Sciatic nerve (tissue), 2 donors: ENCODE data around the gene GMNN. TPM values are rescaled to one million over a fixed set of nuclear protein-coding genes. Genes with fewer than 3 reads are reported as not detected.
"Not testable (repeated sequence)": the region's sequence is repeated elsewhere in the genome, so short reads cannot be mapped to it uniquely, and the experiment has no call there.

ENCODE experiments used
- ATAC-seq: fragments of 200-7000 bp; cut with Tn5 transposase; one replicate; pipeline ENCODE4 v1.9.1; 2020; ENCODE audit warnings: mild to moderate bottlenecking, moderate library complexity
- DNase-seq: peaks from one replicate; pipeline ENCODE4 v3.0.0-alpha.2; 2020; ENCODE audit warnings: low spot score
- intact Hi-C: fragments of 100-400 bp; cut with DNase I; formaldehyde crosslinking; loops from one replicate; pipeline ENCODE4 v1.14.2; 2022
- total RNA-seq: library from RNA; stranded (reverse); fragmentation: NEBNext Ultra II Directional; extraction: Animal tissue kit (Norgen Biotek cat#: 25700); gene quantifications from one replicate; pipeline ENCODE4 v1.2.1, GENCODE V29; 2021
- donor health status: DM: no; HTN: no; CAD: no.
- donor health status: DM: no; HTN: no; CAD: no.

Gene GMNN
- total RNA-seq, 1 donor from 2014 or later, result 10.9 TPM

DNA sequence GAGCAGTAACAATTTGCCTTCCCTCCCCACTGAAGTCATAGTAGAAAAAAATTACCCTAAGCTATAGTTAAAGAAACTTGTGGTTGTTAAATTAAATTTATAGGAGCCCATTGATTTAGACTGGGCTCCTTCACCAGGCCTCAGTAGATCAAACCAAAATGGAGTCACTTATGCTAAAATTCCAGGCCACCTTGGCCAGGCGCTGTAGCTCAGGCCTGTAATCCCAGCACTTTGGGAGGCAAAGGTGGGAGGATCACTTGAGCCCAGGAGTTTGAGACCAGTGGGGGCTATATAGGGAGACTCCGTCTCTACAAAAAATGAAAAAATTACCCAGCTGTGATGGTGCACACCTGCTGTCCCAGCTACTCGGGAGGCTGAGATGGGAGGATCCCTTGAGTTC lies 15.0 kb upstream of the GMNN start:
- intact Hi-C loops, result no loop called here
- DNase-seq (no peak), ATAC-seq (no peak)

DNA sequence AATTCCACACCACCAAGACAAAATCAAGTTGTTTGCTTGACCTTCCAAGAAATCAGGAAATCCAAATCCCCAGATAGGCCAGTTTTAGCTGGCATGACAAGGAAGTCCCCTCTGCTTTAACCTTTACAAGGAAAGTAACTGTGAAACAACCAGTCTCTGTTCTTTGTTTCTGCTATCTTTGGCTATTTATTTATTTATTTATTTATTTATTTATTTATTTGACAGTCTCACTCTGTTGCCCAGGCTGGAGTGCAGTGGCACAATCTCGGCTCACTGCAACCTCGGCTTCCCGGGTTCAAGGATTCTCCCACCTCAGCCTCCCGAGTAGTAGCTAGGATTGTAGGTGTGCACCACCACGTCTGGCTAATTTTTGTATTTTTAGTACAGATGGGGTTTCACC lies 14.5 kb upstream of the GMNN start:
- ATAC-seq (no peak), DNase-seq (no peak)
- intact Hi-C loops, result no loop called here

DNA sequence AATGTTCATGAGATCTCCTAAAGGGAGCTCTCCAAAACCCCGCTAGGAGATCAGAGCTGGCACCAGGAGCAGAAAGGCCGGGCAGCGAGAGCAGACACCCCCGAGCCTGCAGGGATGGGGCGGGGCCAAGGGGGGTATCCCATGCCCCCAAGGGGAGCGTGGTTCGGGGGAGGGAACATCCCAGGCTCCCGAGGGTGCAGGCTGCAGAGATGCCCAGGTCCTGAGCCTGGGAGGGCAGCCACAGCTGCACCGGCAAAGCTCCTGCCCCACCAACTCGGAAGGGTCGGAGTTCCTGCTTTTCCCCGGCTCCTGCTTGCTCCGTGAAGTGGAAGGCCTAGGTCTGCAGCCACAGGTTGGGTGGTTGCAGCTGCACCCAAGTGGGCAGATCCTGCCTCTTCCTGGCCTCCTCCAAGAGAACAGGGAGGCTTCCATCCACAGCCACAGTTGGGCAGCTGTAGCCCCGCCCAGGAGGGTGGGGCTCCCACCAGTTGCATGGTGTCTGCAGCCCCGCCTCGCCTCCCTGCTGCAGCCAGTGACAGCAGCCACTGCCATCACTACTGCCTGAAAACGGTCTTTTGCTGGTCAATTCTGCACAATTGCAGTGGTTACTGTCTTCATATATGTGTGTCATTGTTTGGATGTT lies 13.4 kb upstream of the GMNN start:
- intact Hi-C loops, result no loop called here
- DNase-seq, result no peak
- ATAC-seq, result peak; percentile 24

DNA sequence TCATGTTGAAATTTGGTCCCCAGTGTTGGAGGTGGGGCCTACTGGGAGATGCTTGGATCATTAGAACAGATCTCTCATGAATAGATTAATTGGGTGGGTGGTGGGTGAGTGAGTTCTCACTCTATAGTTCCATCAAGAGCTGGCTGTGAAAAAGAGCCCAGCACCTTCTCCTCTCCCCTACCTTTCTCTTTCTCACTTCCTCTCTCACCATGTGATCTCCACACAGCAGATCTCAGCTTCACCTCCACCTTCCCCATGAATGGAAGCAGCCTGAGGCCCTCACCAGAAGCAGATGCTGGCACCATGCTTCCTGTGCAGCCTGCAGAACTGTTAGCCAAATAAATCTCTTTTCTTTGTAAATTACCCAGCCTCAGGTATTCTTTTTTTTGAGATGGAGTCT lies 12.9 kb upstream of the GMNN start:
- intact Hi-C loops, result no loop called here
- ATAC-seq (no peak), DNase-seq (no peak)

DNA sequence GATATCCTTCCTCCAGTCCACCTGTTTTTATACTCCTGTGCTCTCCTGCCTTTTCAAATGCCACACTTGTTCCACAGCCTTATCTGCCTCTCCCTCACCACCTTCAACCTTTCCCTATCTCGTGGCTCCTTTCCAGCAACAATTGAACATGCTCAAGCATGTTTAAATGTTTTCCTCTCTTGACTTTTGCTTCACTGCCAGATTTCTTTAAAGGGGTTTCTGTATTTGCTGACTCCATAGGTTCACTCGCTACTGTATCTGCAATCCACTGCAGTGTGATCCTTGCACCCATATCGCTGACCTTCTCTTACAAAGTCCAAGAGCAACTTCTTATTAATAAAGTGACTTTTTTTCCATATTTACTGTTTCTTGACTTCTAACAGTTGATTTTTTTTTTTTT lies 11.2 kb upstream of the GMNN start:
- intact Hi-C loops, result no loop called here
- no peak for DNase-seq
- ATAC-seq, result no peak

DNA sequence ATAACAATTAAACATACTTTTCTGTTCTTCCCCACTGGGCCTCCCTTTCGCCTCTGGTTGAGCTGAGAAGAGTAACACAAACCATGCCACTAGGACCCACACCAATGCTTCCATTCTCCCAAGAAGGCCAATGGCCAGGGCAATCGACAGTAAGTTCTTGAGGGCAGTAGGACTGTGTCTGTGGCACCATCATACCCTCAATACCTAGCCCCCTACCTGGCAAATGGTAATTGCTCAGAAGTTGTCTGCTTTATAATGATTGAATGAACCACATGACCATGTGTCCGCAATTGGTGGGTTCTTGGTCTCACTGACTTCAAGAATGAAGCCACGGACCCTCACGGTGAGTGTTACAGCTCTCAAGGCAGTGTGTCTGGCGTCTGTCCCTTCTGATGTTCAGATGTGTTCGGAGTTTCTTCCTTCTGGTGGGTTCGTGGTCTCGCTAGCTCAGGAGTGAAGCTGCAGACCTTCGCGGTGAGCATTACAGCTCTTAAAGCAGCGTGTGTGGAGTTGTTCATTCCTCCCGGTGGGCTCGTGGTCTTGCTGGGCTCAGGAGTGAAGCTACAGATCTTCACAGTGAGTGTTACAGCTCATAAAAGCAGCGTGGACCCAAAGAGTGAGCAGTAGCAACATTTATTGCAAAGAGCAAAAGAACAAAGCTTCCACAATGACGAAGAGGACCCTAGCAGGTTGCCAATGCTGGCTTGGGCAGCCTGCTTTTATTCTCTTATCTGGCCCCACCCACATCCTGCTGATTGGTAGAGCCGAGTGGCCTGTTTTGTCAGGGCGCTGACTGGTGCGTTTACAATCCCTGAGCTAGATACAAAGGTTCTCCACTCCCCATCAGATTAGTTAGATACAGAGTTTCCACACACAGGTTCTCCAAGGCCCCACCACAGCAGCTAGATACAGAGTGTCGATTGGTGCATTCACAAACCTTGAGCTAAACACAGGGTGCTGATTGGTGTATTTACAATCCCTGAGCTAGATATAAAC lies 9.6 kb upstream of the GMNN start:
- ATAC-seq, DNase-seq, intact Hi-C loops: not testable (repeated sequence)

DNA sequence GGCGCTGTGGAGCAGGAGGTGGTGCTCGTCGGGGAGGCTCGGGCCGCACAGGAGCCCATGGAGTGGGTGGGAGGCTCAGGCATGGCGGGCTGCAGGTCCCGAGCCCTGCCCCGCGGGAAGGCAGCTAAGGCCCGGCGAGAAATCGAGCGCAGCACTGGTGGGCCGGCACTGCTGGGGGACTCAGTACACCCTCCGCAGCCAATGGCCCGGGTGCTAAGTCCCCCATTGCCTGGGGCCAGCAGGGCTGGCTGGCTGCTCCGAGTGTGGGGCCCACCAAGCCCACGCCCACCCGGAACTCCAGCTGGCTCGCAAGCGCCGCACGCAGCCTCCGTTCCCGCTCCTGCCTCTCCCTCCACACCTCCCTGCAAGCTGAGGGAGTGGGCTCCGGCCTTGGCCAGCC lies 8.8 kb upstream of the GMNN start:
- ATAC-seq, DNase-seq, intact Hi-C loops: not testable (repeated sequence)

DNA sequence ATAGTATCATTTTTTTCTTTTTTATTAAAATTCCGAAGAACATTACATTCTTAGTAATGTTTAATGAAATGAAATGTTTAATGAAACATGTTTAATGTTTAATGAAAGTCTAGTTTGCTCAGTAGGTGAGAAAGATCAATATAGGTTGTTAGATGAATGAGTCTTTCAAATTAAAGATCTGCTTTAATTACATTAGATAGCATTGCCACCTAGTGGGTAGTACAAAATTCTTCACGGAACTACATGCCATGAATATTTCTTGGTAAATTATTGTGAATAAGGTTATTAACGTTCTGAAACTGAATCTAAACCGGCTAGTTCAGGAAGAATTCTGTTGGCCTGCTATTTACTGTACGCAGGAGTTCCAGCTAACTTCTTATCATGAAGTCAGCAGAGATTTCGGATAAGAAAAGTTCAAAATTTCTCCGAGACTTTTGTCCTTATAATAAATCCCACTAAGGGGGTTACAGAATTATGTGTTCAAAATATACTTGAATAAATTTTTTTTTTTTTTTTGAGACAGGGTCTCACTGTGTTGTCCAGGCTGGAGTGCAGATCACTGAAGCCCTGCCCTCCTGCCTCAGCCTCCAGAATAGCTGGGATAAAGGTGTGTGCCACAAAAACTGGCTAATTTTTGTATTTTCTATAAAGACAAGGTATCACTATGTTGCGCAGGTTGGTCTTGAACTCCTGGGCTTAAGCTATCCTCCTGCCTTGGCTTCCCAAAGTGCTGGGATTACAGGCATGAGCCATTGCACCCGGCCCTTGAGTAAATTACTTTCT lies 7.9 kb upstream of the GMNN start:
- DNase-seq (no peak), ATAC-seq (no peak)
- intact Hi-C loops, result no loop called here

GRCh38 chr6:24768361-24768760 lies 6.4 kb upstream of the GMNN start:
- DNase-seq (no peak), ATAC-seq (no peak)
- intact Hi-C loops, result no loop called here

DNA sequence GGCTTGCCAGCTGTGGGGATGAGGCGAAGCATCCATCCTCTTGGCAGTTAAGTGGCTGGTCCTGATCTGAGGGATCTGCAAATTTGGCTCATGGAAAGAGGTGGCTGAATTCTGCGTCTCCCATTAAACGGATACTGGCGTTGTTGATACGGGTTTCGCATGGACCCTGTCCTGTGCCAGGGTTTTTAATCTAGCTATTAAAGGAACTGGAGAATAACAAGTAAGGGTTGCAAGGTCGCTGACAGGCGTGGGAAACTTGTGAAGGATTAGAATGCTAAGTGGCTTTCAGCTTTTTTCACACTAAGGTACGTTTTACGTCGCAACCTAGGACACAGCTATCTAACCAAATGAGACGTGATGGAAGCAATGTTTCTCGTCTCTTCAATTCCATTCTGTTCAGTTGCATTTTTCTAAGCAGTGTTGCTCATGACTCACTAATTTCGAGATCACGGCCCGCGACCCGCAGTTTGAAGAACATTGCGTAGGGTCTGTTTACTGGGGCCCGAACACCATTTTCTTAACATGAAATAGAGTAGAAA lies 852 bp downstream of the GMNN start:
- no peak for DNase-seq
- no peak for ATAC-seq
- intact Hi-C loops, result no loop called here

GRCh38 chr6:24777227-24777626 lies 2.5 kb downstream of the GMNN start:
- DNase-seq (no peak), ATAC-seq (no peak)
- intact Hi-C loops, result no loop called here

- intact Hi-C loops, result no loop called here
These were observed 3.4 kb downstream of the GMNN start for GRCh38 chr6:24778121-24778520.

DNA sequence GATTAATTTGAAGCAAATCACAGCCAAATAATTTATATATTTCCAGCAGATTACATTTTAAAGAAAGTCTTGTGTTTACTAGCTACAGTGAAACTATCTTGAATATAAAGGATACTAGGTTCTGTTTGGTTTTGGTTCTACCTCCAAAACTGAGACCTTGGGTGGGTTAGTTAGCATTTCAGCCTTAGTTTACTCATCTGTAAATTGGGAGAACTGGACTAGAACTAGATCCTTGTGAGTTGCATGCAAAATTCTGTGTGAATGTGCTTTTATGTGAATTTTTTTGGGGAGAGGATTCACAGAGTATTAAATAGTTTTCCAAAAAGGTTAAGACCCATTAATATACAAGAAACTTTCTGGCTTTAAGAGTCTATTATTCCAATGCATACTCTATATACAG lies 4.1 kb downstream of the GMNN start:
- intact Hi-C loops, result no loop called here
- no peak for DNase-seq
- ATAC-seq, result no peak

More at GRCh38 chr6:24778121-24778520, 3.4 kb downstream of the GMNN start:
- DNase-seq (no peak), ATAC-seq (no peak)

DNA sequence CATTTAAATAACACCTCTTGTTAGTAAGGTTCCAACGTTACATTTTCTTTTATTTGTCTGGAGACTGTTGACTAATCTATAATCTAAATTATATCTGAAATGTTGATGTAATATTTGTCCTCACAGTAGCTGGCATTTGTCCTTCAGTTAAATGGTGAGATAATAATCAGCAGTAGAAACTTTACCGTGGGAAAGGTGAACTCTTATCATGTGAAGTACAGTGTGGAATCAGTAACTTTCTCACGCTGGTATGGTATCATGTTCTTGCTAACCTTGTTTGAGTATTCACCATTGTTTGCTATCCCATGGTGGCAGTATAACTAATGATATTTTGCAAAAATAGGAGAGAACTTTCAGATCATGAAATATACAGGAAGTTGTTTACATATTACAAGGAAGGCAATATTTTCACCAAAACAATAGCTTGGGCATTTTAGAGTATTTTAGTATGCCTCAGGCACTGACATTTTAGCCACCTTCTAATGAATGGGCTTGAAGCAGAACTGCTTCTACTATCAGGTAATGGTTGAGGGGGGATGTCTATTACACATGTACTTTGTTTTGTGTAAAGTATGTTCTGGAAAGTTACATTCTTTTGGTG lies 4.8 kb downstream of the GMNN start:
- DNase-seq, result no peak
- no peak for ATAC-seq
- intact Hi-C loops, result no loop called here

- ATAC-seq (no peak), DNase-seq (no peak)
- intact Hi-C loops, result no loop called here
These were observed 5.5 kb downstream of the GMNN start for GRCh38 chr6:24780206-24780605.

- intact Hi-C loops, result no loop called here
- DNase-seq (no peak), ATAC-seq (no peak)
These were observed 13.4 kb downstream of the GMNN start for GRCh38 chr6:24788031-24788665.

- DNase-seq (no peak), ATAC-seq (no peak)
- intact Hi-C loops, result no loop called here
These were observed 20.4 kb downstream of the GMNN start for GRCh38 chr6:24795106-24795505.

DNA sequence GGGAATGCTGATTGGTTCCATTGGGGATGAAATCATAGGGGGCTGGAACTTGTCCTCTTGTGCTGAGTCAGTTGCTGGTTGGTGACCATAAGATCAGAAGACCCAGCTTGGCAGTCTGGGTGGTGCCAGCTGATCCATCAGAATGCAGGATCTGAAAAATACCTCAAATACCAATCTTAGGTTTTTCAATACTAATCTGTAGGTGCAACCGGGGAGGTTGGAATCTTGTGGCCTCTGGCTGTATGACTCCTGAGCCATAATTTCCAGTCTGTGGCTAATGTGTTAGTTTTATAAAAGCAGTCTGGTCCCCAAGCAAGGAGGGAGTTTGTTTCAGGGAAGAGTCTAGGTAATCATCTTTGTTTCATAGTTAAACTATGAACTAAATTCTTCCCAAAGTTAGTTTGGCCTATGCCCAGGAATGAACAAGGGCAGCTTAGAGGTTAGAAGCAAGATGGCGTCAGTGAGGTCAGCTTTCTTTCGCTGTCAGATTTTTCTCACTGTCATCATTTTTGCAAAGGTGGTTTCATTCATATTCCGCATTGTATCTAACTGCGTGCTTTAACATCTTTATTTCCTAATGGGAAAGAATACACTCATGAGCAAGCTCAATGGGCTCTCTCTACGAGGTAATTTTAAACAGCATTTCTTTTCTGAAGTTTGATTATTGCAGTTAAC lies 22.0 kb downstream of the GMNN start:
- intact Hi-C loops, result no loop called here
- ATAC-seq (no peak), DNase-seq (no peak)
